Measurements from ENCODE around the gene HOXC4. TPM values are rescaled to one million over a fixed set of nuclear protein-coding genes. Genes with fewer than 3 reads are reported as not detected.
A peak's percentile ranks its signal among the peaks of the same experiment; 100 is the strongest.

Gene HOXC4
- total and polyA plus RNA-seq, 2 of the 8 experiments (the other 6 are each of a cell fraction or from before 2014, with no cell fraction given) = not detected

- TF ChIP-seq CTCF (IDR thresholded peaks at IDR 0.05; ENCODE audit: control extremely low read depth in 1 of 3, insufficient read depth in 1 of 3, low read depth in 1 of 3, low read length in 3 of 3) = no peak
- TF ChIP-seq ASH2L (IDR thresholded peaks at IDR 0.05; ENCODE audit: low read length) = peak; percentile 5
- TF ChIP-seq SP1 (IDR thresholded peaks at IDR 0.05; ENCODE audit: low read depth, low read length) = 0 out of 2 replicates have a peak, but pooled peaks have one; percentile 10
- TF ChIP-seq TEAD4 (IDR thresholded peaks at IDR 0.05; ENCODE audit: low read depth, low read length) = no peak
- TF ChIP-seq RBBP5 (IDR thresholded peaks at IDR 0.05; ENCODE audit: borderline replicate concordance, low read depth, low read length) = no peak
- TF ChIP-seq TAF1 (IDR thresholded peaks at IDR 0.05; ENCODE audit: low read depth, low read length) = no peak
- TF ChIP-seq HDAC2 (IDR thresholded peaks at IDR 0.05; ENCODE audit: borderline replicate concordance in 1 of 2, low read depth in 2 of 2, low read length in 2 of 2) = no peak
- TF ChIP-seq BRCA1 (IDR thresholded peaks at IDR 0.05; ENCODE audit: low read depth, low read length) = no peak
- TF ChIP-seq PHF8 (conservative IDR thresholded peaks at IDR 0.05; ENCODE audit: low read depth, low read length) = no peak
- TF ChIP-seq JUND (IDR thresholded peaks at IDR 0.05; ENCODE audit: low read length) = no peak
- no peak for TF ChIP-seq SAP30 (IDR thresholded peaks at IDR 0.05; ENCODE audit: insufficient read depth, insufficient replicate concordance, low read length)
- no peak for TF ChIP-seq MAFK (IDR thresholded peaks at IDR 0.05; ENCODE audit: low read depth, low read length)
- TF ChIP-seq CBX8 (IDR thresholded peaks at IDR 0.05; ENCODE audit: borderline replicate concordance, low read depth, low read length) = no peak; the same call in 1 of the 2 replicates
- TF ChIP-seq YY1 (IDR thresholded peaks at IDR 0.05; ENCODE audit: low read depth, low read length) = no peak
- no peak for TF ChIP-seq EP300 (IDR thresholded peaks at IDR 0.05; ENCODE audit: borderline replicate concordance in 1 of 2, low read depth in 2 of 2, low read length in 2 of 2)
- no peak for TF ChIP-seq SIRT6 (IDR thresholded peaks at IDR 0.05; ENCODE audit: low read length)
- no peak for TF ChIP-seq POLR2A (IDR thresholded peaks at IDR 0.05; ENCODE audit: control extremely low read depth in 1 of 2, low read depth in 2 of 2, low read length in 2 of 2)
- TF ChIP-seq CBX5 (IDR thresholded peaks at IDR 0.05; ENCODE audit: low read depth, low read length) = no peak
- no peak for TF ChIP-seq BACH1 (IDR thresholded peaks at IDR 0.05; ENCODE audit: low read length)
- no peak for TF ChIP-seq BCL11A (IDR thresholded peaks at IDR 0.05; ENCODE audit: low read depth in 2 of 2, low read length in 2 of 2)
- TF ChIP-seq SP4 (IDR thresholded peaks at IDR 0.05; ENCODE audit: low read length) = no peak
- no peak for TF ChIP-seq KDM4A (IDR thresholded peaks at IDR 0.05; ENCODE audit: low read depth, low read length, severe bottlenecking)
- TF ChIP-seq CREB1 (IDR thresholded peaks at IDR 0.05) = no peak
- no peak for TF ChIP-seq SRF (IDR thresholded peaks at IDR 0.05; ENCODE audit: low read depth, low read length)
These were observed 42.5 kb upstream of the HOXC4 start (continued) for GRCh38 chr12:54010972-54011664.

Data from H1 (cell line).